Globus pallidus (tissue), 1 donor: ENCODE results near the gene TM9SF3.

Experiments
- DNase-seq: peaks from one replicate; pipeline ENCODE4 v3.0.0-alpha.2; 2015; ENCODE audit warnings: low spot score

TM9SF3 gene

DNA sequence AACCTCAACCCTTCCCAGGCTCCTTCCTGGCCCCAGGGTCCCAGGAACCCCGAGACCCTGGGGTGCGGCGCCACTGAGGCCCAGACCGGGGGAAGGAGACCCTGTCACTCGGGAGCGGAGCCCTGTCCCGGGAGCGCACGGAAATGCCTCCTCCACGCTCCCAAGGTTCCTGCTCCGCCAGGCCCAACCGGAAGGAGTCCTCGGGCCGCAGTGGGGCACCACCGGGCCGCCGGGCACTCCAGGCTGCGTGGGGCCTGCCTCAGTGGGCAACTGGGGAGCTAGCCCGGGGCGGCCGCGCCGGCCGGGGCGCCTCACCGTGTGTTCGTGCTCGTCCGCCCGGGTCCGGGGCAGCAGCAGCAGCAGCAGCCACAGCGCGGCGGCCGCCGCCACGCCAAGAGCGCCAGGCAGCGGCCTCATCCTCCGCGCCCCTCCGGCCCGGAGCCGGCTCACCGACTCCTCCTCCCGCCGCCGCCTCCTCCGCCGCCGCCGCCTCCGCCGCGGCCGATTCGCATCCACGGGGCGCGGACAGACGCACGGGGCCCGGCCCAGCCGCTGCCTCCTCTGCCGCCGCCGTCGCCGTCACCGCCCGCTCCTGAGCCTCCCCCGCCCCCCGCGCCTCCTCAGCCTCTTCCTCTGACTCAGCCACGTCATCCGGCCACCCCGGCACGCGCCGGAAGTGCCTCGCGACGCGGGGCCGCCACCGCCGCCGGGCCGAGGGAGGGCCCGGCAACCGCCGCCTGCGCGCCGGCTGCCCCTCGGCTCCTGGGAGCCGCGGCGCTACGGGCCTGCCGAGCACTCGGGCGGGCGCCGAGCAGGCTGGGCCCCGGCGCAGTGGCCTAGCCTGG is at the start of gene TM9SF3:
TM9SF3 (minus strand) TSS at position 594 of the 845 bp plus-strand sequence; CDS start at position 417, 177 bp downstream.
- DNase-seq, result peak; percentile 86

DNA sequence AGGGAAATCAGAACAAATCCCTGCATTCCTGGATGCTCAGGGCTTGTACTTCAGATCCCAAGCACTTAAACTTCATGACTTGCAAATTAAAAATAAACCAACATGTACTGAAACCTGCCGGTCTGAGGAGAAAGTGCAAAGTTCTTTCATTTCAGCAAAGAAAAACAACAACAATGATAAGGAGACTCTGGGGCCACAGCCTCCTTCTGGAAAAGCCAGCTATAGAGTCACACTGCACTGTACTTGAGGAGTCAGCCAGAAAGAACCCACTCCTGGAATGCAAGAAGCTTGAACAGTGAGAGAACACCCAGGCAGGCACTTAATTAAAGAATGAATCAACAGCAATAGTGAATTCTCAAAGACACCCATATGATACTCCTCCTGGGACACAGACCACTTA is 49.7 kb upstream of the TM9SF3 start:
- DNase-seq, result no peak

DNA sequence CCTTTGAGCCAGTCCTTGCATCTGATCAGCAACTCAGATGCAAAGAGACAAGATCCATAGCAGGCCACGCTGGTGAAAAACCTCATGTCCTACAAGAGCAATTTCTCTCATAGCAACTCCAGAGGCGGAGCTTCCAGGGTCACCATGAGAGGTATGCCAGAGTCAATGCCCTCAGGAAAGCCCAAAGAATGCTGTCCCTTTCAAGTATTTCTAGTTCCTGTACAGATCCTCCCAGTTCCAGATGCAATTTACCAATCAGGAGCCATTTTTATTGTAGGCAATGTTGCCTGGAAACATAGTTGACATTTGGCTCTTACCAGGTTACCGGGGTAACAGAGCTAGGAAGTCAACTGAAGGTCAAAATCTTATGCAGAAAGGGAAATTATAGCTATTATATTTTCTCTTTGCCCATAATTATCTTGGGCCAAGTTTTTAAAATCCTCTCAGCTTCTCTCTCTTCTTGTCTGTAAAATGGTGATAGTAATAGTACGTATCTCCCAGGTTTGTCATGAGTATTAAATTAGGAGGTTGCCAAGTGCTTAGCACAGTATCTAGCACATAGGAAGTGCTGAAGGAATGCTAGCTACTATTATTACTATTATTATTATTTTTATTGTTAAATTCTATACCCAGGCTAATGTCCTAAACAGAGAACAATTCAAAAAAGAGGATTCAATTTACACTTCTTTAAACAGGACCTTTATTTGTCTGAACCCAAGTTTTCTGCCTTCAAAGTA is 46.3 kb upstream of the TM9SF3 start:
- no peak for DNase-seq

DNA sequence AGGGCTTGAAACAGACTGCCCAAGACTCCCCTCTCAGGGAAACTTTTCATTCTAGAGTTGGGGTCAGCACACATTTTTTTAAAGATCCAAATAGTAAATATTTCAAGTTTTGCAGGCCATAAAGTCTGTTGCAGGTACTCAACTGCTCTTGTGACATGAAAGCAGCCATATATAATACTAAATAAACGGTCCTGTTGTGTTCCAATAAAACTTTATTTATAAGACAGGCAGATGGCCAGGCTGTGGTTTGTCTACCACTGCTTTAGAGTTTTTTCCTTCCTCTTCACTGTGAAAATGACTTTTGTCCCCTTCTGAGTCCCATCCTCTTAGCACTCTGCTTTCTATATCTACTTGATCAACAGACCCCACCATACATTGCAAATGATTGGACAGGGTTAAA is 40.5 kb upstream of the TM9SF3 start:
- no peak for DNase-seq

DNA sequence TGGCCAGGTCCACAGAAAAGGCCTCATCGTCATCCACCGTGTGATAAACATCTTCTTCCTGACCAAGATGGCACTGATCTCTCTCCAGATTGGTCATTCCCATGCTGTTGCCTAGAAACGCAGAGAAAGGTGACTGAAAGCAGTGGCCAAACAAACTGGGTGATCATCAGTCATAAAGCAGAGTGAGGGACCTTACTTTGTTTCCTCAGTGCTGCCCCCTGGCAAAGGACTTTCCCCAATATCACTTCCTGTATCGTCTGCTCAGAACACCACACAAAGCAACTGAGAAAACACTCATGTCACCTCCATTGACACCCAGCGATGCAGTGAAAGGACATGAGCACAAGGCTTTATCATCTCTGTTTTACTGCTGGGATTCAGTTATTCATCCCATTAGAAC is 40.0 kb upstream of the TM9SF3 start:
- DNase-seq, result no peak

DNA sequence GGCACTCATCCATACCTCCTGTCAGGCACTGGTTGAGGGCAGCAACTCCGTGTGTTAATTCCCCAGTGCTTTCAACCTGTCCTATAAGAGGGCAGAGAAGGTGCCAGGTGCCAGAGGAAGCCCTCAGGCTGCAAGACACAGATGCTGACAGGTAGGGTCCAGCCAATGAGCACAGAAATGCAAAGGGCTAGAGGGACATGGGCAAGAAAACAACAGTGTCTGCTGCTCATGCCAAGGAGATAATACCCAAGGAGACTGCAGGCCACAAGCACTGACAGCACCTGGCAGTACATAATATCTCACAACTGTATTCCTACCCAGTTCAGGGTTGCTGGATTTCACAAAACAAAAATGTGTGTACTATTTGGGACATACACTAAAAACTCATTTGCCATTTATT is 38.4 kb upstream of the TM9SF3 start:
- no peak for DNase-seq

DNA sequence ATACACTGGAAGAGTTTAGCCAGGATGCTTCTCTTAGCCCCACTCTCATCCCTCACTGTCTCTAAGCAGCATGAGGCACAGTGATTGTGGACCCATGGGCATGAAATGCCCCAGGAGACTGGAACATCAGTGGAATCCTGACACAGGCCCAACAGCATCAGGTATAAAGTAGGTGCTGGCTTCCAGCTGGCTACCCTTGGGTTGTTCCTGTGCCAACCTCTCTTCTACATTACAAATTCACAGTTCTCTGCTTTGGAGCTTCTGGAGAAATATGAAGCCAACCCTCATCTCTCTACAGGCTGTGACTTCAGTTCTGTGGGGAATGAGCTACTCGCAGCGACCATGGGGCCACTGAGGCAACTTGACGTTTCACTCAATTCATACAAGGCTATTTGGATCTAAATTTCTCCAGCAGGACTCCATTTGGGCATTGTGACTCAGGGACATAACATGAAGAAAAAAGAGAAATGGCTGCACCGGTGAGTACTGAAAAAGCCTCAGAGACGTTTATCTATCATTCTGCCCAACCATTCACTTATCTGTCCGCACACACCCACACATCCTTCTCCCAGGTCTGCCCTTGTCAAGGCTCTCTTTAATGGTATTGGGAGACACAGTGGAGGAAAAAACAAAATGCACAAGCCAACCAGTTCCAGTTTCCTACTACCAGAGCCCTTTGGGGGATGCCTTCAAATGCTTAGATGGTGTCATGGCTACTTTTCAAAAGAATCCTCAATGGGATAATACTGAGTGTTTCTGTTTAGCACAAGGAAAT is 35.4 kb upstream of the TM9SF3 start:
- DNase-seq, result no peak

DNA sequence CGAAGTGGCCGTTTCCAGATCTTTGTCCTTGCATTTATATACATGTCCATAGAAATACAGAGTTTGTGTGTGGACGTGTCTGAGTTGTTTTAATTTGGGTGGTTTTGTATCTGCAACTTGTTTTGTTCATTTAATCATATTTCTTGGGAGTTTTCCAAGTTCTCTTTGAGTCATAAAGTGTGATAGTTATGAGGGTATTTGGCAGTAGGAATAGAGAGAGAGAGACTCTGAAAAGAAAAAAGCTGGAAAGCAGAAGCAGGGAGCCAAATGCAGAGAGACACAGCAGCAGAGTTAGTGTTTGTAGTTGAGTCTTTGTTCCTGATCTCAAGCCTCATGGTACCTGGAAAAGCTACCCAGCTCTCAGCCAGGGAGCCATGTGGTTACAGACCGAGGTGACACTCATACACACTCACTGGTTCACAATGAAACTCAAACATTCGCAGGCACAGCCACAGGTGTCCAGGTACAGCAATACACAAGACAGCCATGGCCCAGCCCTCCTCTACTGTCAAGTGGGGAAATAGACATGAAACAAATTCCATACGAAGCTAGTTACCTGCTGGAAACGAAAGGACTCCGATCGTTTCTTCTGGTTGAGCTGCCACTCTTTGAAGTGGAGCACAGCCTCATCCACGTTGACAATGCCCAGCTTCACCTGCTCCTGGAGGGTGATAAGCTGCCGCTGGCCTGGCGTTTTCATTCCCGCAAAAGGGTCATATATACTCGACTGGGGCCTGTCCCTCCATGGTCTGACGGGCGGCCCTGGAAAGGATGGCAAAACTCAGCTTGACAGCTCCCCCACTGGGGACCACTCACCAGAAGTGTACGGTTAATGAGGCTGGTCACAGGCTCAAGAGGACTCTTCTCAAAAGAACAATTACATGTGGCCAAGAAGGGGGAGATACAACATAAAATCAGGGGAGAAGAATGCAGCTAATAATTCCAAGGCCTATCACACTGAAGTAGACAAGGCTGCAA is 33.3 kb upstream of the TM9SF3 start:
- DNase-seq, result no peak

DNA sequence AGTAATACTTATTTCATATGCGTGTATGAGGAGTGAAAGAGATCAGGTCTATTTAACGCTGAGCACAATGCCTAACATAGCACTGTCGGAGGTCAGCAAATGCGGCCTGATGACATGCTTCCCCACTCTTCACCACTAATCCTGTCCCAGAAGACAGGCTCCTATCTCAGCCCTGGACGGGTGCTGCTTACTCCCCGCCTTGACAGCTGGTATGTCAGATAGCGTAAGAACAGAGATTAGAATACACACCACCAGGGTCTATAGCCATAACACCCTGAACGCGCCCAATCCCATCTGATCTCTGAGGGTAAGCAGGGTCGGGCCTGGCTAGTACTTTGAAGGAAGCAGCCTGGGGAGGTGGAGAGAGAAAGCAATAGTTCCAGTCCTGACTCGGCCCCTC is 32.3 kb upstream of the TM9SF3 start:
- DNase-seq, result no peak

DNA sequence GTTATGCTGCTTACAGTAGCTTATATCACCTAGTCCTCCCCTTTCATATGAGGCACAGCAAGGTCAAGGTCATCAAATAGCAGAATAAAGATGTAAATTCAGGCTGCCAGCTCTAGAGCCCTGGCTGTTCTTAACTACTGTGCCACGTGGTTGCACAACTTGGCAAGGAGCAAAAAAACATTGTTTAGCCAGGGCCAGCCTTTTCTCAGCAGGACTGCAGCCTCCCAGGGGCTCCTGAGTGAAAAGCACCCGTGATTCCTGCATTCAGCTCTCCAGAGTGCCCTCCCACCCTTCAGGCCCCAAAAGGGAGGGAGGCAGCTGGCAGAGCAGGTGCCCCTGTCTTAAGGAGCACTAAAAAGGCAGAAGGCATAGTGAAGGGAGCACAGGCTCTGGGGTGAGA is 31.8 kb upstream of the TM9SF3 start:
- DNase-seq, result peak; percentile 70

DNA sequence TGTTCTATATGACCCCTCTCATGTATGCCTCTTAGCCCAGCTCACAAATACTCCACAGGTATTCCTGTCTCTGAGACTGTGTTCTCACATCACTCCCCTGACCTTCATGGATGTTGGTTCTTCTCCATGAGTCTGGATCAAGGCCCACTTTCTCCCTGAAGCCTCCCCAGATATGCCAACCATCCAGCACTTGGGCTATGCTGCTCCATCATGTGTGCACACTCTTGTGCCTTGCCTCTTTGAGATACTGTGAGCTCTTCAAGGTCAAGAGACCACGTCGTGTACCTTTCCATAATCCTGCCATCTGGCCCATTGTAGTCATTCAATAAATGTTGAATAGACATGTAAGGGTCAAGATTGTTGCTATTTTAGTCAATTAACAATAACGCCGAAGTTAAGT is 30.1 kb upstream of the TM9SF3 start:
- no peak for DNase-seq

DNA sequence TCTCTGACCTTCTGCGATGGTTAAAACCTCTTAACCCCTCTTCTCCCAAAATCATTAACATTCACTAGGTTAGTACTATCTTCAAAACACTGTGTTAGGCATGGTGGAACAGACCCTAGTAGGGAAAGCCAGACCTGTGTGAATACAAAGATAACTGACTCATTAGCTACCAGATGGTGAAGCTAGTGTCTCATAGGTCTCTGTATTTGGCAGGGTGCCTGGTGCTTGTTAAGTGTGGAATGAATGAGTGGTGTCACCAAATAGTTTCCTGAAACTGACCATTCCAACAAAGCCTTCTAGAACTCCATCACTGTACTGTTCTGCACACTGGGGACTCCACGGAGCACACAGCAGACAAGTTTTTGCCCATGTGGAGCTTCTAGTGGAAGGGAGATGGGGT is 27.7 kb upstream of the TM9SF3 start:
- DNase-seq, result no peak

DNA sequence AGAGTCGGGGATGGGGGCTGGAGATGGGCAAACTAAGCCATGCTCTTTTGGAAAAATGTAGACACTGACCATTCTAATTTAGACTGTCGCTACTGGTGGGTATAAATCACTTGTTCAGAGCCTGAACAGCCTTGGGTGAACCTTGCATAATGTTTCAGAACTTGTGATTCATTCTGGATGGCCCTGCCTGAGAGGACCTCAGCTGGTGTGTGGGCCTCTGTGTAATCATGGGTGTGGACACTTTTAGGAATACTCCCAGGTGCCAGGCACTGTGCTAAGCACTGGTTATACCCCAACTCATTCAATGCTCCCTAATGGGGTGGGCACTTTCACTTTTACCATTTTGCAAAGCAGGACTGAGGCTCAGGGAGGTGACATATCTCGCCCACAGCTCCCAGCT is 26.8 kb upstream of the TM9SF3 start:
- DNase-seq, result no peak

DNA sequence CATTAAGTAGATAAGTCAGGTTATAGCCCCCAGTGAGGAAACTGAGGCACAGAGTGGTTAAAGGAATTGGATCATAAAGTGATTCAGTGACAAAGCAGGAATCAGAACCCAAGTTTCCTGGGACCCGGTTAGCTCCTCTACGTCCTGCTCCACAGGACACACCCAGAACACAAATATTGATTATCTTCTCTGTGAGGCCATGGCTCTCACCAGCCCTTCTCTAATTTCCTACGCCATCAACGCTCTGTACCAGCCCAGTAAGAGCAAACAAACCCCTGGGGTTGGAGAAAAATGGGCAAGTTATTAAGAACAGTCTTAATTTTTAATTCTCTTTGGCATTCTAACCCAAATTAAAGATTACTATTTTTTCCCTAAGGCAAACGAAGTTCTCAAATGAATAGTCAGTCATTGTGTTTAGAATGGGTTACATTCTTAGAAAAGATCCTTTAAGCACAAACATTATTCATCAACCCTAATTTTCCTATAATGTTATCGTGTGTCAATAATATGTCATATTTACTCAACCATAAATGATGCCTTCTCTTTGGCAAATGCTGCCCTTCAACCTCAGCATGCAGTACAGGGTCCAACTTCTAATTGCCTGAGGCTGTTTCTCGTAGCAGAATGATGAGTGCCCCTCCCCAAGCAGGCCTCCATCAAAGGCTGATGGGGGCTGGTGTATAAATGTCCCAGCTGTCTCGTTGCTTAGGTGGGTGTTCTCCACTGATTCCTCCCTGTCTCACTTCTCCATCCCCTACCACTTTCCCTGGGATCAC is 25.4 kb upstream of the TM9SF3 start:
- no peak for DNase-seq

DNA sequence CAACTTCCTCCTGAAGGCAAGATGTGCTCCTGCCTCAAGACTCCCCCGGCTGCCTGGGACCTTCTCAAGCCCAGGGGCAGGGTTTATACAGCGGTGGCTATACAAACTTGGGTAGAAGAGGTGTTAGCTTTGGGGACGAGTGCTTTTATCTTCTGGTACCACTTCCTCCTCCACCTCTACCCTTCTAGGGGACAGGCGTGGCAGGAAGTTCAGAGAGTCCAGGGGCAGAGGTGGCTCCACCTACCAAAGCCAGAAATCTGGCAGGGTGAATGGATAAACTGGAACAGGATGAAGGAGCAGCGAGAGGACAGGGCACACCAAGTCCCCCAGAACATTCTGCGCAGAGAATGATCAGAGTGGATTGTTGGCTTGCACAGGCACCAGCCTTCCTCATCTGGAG is 24.0 kb upstream of the TM9SF3 start:
- no peak for DNase-seq

DNA sequence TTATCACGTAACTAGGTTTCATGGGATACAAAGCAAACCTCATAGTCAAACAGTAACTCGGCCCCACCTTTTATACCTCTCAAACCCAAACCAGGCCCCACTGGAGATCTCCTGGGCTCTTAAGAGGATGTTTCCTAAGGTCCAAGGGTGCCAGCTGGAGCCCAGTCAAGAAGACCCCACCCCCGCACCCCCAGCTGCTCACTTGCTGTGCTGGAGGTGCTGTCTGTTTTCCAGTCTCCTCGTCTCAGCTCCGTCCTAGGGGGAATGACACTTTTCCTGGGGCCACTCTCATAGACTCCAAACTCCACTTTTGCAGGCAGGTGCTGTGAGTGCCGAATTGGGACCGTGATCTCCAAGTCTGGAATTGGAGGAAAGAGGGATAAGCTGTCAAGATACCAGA is 22.7 kb upstream of the TM9SF3 start:
- DNase-seq, result no peak

DNA sequence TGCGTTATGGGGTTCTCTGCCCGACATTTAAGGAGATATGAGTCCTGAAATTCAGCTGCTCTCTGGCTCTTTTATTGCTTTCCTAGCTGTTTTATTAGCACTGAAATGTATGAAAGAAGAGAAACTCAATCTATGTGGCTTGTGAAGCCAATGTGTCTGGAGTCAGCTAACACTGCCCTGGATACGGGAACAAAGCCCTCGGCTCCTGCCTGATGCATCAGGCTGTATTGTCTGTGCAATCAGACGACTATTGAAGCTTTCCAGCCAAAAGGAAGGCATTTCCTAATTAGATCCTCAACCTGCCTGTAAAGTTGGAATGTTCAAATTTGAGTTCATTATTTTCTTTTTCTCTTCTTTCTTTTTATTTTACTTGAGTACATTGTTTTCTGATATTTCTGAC is 22.0 kb upstream of the TM9SF3 start:
- no peak for DNase-seq

DNA sequence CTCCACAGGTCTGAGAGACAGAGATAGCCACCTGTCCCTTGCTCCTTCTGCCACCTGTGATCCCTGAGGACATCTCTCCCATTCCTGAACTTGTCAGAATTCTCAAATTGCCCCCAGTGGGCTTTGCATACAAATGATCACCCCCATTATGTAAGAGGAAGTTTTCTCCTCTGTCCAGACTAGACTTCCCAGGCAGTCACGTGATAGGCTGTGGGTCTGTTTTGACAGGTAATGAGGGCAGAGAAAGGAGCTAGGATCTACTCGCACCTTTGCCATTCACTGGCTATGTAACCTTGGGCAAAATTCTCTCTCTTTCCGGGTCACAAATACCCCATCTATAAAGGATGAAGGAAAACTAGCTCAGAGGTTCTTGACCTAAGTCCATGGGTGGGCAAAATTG is 21.4 kb upstream of the TM9SF3 start:
- no peak for DNase-seq

DNA sequence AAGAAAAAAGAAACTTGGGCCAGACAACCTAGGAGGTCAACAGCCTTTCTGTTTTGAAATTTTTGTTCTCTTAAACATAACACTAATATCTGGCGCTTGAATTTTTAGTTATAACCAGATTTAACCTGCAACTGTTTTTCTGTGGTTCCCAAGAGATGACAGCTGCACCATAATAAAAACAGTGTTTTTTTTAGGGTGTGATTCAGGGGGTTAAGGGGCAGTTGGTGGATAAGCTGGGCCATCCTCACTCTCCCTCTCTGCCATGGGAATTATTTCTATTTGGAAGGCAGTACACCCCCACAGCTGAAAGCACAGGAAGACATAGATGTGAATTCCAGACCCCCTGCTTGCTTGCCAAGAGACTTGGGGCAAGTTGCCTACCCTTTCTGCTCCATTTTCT is 20.1 kb upstream of the TM9SF3 start:
- DNase-seq, result no peak

DNA sequence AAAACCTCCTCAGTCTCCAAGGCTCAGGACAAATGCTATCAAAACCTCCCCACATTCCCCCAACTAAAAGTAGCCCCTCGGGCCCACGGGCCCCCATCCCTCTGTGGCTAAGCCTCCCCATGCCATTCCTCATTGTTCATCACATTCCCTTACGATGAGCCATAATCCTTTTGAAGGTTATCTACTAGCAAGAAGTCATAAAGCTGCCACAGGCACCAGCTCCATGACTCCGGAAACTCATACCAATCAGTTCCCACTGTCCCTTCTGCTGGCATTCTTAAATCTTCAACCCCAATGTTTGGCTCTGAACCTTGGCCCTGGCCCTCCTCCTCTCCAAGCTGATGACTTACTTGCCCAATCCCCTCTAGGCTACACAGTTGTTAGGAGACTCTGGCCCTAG is 19.4 kb upstream of the TM9SF3 start:
- DNase-seq, result no peak

DNA sequence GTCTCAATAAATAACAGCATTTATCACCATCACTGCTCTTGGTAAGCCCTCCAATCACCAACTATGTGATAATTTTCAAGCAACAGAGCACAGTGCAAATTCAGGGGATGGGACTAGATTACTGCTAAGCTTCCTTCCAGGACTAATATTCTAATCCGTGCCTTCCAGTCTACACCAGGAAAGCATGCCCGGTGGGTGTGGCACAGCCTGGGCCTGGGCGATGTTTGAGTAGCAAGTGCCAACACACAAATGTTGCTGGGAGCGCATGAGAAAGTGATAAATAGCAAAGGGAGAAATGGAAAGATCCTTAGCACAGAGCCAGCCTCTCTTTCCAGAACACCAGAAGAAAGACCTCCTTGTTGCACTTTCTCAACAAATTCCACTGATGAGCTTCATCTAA is 13.5 kb upstream of the TM9SF3 start:
- no peak for DNase-seq
